ENCODE results near the gene POLR3A.

POLR3A gene

GRCh38 chr10:77941790-77942189 is 87.5 kb downstream of the POLR3A start:
- DNase-seq = no peak

GRCh38 chr10:77940627-77941026 is 88.7 kb downstream of the POLR3A start:
- no peak for DNase-seq

DNA sequence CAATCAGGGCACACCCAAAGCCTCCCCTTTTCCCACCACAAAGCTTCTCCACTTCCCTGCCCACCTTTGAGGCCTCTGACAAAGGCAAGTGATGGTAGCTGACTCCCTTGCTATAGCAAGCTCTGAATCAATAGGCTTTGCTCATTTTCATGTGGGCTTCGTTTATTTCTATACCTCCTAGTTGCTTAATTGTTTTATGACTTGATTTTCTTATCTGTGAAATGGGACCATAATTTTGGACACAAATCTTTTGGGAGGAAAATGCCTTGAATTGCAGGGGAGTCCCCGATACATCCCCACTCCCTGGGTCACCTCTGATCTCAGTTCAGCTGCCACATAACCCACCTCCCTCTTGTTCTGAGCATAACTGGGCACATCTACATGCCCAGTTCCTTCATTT is 89.1 kb downstream of the POLR3A start:
- DNase-seq = no peak

GRCh38 chr10:77939561-77940001 is 89.7 kb downstream of the POLR3A start:
- DNase-seq = no peak

DNA sequence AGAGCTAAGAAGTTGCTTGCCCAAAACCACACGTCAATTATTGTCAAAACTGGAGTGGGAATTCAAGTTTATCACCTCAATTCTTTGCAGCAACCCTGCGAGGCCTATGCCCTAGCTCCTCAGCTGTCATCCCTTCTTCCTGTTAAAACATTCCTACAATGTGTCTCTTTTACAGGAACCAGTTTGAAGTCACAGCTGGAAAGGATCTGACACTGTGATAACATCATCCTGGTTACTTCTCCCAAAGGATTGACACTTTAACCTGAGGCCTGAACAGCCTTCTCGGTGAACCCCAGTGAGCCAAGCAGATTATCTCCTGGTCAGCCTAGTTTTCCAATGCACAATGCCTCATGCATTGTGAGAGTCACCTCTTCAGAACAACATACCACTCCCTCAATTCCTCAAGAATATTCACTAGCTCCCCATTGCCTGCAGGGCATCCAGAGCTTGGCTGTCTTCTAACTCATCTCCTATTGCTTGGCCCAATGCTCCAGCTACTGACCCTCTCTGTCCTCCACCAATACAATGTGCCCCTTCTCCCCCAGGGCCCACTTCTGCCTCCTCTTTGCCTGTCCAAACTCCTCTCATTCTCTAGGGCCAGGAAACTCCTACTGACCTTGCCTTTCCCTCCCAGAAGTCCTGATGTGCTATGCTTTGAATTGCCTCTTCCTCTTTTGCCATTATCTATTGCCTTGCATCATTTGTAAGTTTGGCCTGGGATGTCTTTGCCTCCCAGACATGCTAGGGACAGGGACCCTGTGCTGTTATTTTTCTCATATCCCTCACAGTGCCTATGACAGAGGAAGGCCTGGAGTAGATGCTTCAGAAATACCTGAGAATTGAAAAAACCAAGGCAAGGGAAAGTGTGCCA is 92.4 kb downstream of the POLR3A start:
- DNase-seq = no peak

GRCh38 chr10:77932016-77932715 is 97.1 kb downstream of the POLR3A start:
- DNase-seq = no peak

- no peak for DNase-seq
Observed at GRCh38 chr10:77927402-77928246, 101.7 kb downstream of the POLR3A start.

DNA sequence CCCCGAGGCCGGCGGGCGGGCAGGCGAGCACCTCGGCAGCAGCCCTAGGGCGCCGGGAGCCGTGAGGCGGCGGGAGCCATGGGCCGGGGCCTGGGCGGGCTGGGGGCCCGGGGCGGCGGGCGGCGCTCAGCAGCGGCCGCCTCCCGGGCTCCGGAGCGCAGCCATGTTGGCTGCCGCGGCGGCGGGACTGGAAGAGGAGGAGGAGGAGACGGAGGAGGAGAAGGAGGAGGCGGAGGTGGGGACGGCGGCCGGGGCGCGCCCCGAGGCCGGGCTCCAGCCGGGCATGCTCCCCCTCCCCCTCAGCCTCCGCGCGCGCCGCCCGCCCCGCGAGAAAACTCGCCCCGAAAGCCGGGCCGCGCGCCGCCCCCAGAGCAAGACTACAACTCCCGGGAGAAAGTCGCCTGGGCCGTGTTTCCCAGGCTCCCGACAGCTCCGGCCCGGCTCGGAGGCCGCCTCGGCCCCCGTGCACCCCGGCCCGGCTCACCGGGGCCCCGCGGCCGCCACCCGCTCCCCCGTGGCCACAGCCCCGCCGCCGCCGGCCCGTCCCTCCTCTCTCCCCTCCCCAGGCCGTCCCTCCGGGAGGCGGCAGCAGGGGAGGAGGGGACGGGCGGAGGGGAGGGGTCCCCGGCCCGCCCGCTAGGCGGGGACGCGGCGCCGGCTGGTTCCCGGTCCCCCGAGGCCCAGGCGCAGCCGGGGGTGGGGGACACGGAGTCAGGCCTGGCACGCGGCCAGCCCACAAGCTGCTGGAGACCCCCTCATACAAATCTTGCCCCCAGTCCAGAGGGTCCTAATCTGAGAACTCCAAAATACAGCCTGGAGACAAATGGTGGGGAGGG is 102.5 kb downstream of the POLR3A start, which contains the start of gene DLG5:
Gene DLG5 (minus strand): TSS at position 190 of the 836 bp plus-strand sequence. CDS start 235 bp downstream, outside the sequence.
- DNase-seq = no peak

DNA sequence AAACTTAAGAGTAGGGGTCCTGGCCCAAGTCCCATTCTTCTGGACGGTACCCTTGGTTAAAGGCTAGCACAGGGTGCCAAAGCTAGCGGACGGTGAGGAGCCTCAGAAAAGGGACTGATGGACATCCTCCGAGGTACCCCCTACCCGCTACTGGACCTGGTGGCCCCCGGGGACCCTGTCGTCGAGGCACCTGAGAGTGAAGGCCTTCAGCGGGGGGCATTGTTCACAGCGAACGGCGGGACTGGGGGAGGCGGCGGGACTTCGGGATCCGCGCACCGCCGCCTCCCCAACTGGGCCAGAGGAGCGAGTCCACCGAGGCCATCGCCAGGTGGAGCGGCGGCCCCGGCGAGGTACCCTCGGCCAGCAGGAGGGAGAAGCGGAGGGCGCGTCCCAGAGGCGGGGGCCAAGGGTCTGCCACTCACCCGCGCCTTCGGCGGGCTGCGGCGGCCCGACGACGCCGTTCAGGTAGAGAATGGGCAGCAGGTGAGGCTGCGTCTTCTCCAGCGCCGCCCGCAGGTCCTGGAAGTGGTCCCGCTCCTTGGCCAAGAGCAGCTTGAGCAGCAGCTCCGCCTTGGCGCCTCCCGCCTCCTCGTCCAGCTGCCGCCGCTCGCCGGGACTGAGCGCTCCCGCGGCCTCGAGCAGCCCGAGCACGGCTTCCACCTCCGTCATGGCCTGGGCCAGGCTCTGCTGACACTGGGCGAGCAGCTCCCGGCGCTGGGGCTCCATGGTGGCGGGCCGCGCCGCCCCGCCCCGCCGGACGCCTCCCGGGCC is 103.3 kb downstream of the POLR3A start:
- DNase-seq = peak; percentile 30

DNA sequence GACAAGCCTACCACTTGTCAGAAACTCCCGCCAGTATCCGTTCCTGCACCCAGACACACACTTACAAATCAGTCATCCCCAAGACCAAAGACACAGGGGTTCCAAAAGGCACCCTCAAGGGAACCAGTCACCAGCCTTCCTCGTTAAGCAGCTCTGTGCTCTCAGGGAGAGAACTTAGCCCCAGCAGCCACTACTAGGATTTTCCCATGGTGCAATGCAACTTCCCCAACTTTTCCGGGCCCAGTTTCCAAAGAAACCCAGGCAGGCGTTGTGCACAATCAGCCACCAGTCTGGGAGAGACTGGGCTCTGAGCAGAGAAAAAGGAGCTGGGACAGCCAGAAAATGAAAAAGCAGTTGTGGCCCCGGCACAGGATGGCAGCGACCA is 103.9 kb downstream of the POLR3A start:
- DNase-seq = no peak

- no peak for DNase-seq
Observed at GRCh38 chr10:77922566-77923179, 106.6 kb downstream of the POLR3A start.

DNA sequence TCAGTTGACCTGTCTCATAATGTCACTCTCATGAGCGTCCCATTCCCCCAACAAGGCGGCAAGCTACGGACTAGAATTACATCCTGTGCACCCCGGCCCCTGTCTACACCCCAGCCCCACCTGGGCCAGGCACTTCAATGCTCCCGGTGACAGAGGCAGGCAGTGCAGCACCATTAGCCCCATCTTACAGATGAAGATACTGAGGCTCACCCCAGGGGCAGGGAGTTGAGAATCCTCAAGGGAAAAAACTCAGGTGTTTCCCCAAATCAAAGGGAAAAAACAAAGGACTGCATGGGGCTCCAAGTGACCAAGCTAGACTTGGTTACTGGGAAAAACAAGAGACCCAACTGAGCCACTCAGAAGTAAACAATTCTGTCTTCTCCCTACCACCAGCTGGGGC is 107.3 kb downstream of the POLR3A start:
- no peak for DNase-seq

- no peak for DNase-seq
Observed at GRCh38 chr10:77921395-77921794, 107.9 kb downstream of the POLR3A start.

GRCh38 chr10:77920495-77920894 is 108.8 kb downstream of the POLR3A start:
- DNase-seq = no peak

DNA sequence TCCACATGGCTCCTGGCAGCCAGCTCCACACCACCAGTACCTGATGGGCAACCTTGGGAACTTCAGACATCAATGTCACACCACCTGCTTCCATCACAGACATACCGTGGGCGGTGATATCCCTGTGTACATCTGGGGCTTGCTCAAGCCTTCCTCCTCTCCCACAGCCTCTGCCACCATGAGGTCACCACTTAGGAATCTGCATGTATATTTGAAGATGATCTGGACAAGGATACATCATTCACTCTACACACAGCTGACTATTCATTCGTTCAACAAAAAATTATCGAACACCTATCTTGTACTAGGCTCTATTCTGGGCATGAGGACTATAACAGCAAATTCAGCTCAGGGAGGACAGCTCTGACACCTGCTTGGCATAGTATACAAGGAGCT is 109.6 kb downstream of the POLR3A start:
- no peak for DNase-seq

Data from activated T-cell treated with anti-CD3 and anti-CD28 coated beads, Interleukin-2, amount 50 U/mL, for 1 hour (primary cell).